Testis (tissue), 3 donors: ENCODE results near the gene ZNF140. TPM values are rescaled to one million over a fixed set of nuclear protein-coding genes. Genes with fewer than 3 reads are reported as not detected.

Experiments
- DNase-seq: peaks from one replicate; pipeline ENCODE4 v3.0.0-alpha.2; 2019
- H3K27ac ChIP-seq, 2 donors: fragments of 200-600 bp; sonication (generic); one replicate each; pipeline ENCODE4 v1.5.1; 2019
- H3K27me3 ChIP-seq: fragments of 200-600 bp; sonication (generic); one replicate; pipeline ENCODE4 v1.5.1; 2019
- H3K36me3 ChIP-seq: fragments of 200-600 bp; sonication (generic); one replicate; pipeline ENCODE4 v1.5.1; 2017; ENCODE audit warnings: low read depth; ENCODE audit errors: missing control alignments
- H3K4me1 ChIP-seq: fragments of 200-600 bp; sonication (generic); one replicate; pipeline ENCODE4 v1.5.1; 2019
- H3K4me3 ChIP-seq, 2 donors: fragments of 200-600 bp; sonication (generic); one replicate each; pipeline ENCODE4 v1.5.1; 2017 to 2019
- H3K9me3 ChIP-seq: fragments of 200-600 bp; sonication (generic); one replicate; pipeline ENCODE4 v1.5.1; 2017
- POLR2A ChIP-seq: fragments of 450-650 bp; IDR thresholded peaks from one replicate; pipeline ENCODE4 v1.6.1; 2017; ENCODE audit warnings: antibody characterized with exemption, mild to moderate bottlenecking, moderate library complexity
- WGBS, 2 donors: methylation state at CpG; one replicate each; pipeline ENCODE4 v1.1.5; 2018; 5-methylcytosine and 5-hydroxymethylcytosine counted together
- intact Hi-C: fragments of 100-400 bp; cut with DNase I; formaldehyde crosslinking; loops from one replicate; pipeline ENCODE4 v1.15.1; 2023; ENCODE audit warnings: low total_unique reads
- polyA plus RNA-seq: library from polyadenylated mRNA; stranded (reverse); fragments of 350-450 nt; fragmentation: Illumina TruSeq; extraction: RNeasy Lipid Tissue Mini Kit (QIAGEN cat#74804); gene quantifications from one replicate; pipeline ENCODE4 v1.2.3, GENCODE V29; 2014; ENCODE audit warnings: low read depth, low replicate concordance; ENCODE audit not compliant: insufficient read depth
- total RNA-seq, 2 donors: library from RNA; depleted of rRNA; stranded (reverse); fragments of >200 nt; gene quantifications; one replicate each; pipeline ENCODE4 v1.2.3, GENCODE V29; 2016
- TF ChIP-seq, protein P1 (sequence below), 3 experiments: fragments of 450-650 bp in 2 of 3; fragments of 200-600 bp in 1 of 3; sonication (generic) in 1 of 3; IDR thresholded peaks; one replicate each; pipeline ENCODE4 v1.5.1; 2016 to 2019; ENCODE audit warnings: antibody characterized with exemption in 3 of 3, mild to moderate bottlenecking in 2 of 3, moderate library complexity in 1 of 3

The ZNF140 gene
- total and polyA plus RNA-seq, 3 donors from 2014 or later = 23.2 to 33.9 (median 28.0) TPM

DNA sequence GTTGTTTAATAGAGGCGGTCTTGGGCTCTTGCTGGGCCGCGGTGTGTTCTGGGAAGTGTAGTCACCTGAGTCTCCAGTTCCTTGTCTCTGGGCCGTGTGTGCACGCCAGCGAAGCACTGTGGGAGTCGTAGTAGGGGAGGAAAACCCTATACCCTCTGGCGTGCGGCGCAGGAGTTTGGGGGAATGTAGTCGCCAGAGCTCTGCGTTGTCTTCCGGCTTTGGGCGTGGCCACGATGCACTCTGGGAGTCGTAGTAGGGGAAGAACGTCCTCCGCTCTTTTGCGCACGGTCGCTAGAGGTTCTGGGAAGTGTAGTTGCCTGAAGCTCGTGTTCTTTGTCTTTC, 726 bp upstream of the ZNF140 start:
- peak; percentile 99 for DNase-seq
- H3K4me3 ChIP-seq = peak overlapping the region; percentile 70 to 94
- intact Hi-C loops = no loop called here
- H3K36me3 ChIP-seq = peaks cover 3% of the 10 kb centered on the region
- H3K27ac ChIP-seq = peak overlapping the region; percentile 97 to 98
- H3K4me1 ChIP-seq = peaks cover 3% of the 10 kb centered on the region
- TF ChIP-seq, protein P1, sequence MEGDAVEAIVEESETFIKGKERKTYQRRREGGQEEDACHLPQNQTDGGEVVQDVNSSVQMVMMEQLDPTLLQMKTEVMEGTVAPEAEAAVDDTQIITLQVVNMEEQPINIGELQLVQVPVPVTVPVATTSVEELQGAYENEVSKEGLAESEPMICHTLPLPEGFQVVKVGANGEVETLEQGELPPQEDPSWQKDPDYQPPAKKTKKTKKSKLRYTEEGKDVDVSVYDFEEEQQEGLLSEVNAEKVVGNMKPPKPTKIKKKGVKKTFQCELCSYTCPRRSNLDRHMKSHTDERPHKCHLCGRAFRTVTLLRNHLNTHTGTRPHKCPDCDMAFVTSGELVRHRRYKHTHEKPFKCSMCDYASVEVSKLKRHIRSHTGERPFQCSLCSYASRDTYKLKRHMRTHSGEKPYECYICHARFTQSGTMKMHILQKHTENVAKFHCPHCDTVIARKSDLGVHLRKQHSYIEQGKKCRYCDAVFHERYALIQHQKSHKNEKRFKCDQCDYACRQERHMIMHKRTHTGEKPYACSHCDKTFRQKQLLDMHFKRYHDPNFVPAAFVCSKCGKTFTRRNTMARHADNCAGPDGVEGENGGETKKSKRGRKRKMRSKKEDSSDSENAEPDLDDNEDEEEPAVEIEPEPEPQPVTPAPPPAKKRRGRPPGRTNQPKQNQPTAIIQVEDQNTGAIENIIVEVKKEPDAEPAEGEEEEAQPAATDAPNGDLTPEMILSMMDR (IDR thresholded peaks at IDR 0.05) = peak in 1 of 3 experiments; percentile 27
- no peak for TF ChIP-seq POLR2A
- H3K9me3 ChIP-seq = no peaks in the 10 kb centered on the region
- no peaks in the 10 kb centered on the region for H3K27me3 ChIP-seq
- WGBS, 2 donors = 0 to 1% methylated on average over 4 to 22 of the region's 22 CpGs

DNA sequence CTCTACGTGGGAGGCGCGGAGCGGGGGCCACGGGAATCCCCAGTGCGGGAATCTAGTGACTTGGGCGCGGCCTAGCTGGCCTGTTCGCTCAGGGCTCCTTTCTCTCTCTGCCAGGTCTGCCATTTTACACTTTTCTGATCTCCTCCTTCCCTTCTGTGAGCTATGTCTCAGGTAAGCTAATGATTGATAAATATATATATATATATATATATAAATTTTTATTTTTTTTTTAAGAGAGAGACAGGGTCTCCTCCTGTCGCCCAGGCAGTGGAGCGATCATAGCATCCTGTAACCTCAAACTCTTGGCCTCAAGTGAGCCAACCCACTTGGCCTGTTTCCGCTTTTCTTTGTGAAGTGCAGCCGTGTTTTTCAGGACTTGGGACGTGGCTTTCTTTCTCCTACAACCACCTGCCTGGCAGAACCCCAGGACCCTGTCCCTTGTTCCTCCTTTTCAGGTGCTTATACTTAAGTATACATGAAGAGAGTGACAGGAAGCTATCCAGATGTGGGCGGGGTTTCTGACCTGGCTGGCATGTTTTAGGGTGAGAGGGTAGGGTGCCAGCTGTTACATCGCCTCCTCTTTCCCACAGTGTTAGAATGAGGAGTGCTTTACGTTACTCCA, 547 bp downstream of the ZNF140 start:
- Histone ChIP-seq H3K36me3 (peaks cover 3% of the 10 kb centered on the region), H3K4me1 (peaks cover 3% of the 10 kb centered on the region), H3K4me3 (peak overlapping the region; percentile 70 to 94), H3K27me3 (no peaks in the 10 kb centered on the region), H3K27ac (peak overlapping the region; percentile 97 to 98), H3K9me3 (no peaks in the 10 kb centered on the region)
- WGBS, 2 donors = 10 to 21% methylated on average over 17 of the region's 17 CpGs
- intact Hi-C loops = no loop called here
- TF ChIP-seq, protein P1 (IDR thresholded peaks at IDR 0.05) = no peak
- TF ChIP-seq POLR2A = no peak
- peak; percentile 22 for DNase-seq

DNA sequence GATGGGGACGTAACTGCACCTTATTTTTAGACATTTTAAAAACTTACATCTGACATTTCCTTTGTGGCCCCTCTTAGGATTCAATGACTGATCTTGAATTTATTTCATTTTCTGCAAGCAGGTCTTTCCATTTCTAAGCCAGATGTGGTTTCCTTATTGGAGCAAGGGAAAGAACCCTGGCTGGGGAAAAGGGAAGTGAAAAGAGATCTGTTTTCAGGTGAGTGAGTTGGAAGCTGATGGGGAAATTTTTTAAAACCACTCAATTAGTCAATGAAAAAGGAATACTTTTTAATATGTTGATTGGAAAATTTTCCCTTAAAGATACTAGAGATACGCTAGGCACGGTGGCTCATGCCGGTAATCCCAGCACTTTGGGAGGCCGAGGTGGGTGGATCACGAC, 2.6 kb downstream of the ZNF140 start:
- TF ChIP-seq, protein P1 (IDR thresholded peaks at IDR 0.05) = no peak
- no peak for TF ChIP-seq POLR2A
- intact Hi-C loops = no loop called here
- WGBS, 2 donors = 94 to 97% methylated on average over 6 of the region's 6 CpGs
- peaks cover 3% of the 10 kb centered on the region for H3K4me1 ChIP-seq
- no peak for DNase-seq
- no peaks in the 10 kb centered on the region for H3K27me3 ChIP-seq
- no peaks in the 10 kb centered on the region for H3K9me3 ChIP-seq
- H3K27ac ChIP-seq = no peak overlapping the region
- peaks cover 3% of the 10 kb centered on the region for H3K36me3 ChIP-seq
- no peak overlapping the region for H3K4me3 ChIP-seq

DNA sequence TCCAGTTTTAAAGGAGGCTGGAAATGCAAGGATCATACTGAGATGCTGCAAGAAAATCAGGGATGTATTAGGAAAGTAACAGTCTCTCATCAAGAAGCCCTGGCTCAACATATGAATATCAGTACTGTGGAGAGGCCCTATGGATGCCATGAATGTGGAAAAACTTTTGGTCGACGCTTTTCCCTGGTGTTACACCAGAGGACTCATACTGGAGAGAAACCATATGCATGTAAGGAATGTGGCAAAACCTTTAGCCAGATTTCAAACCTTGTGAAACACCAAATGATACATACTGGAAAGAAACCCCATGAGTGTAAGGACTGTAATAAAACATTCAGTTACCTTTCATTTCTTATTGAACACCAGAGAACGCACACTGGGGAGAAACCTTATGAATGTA, 24.9 kb downstream of the ZNF140 start:
- H3K9me3 ChIP-seq = no peaks in the 10 kb centered on the region
- H3K36me3 ChIP-seq = no peaks in the 10 kb centered on the region
- no peaks in the 10 kb centered on the region for H3K27me3 ChIP-seq
- H3K4me3 ChIP-seq = no peak overlapping the region
- no peak for TF ChIP-seq POLR2A
- TF ChIP-seq, protein P1 (IDR thresholded peaks at IDR 0.05) = no peak
- intact Hi-C loops = no loop called here
- H3K4me1 ChIP-seq = no peaks in the 10 kb centered on the region
- WGBS, 2 donors = 96% methylated on average over 3 of the region's 3 CpGs
- H3K27ac ChIP-seq = no peak overlapping the region
- no peak for DNase-seq

DNA sequence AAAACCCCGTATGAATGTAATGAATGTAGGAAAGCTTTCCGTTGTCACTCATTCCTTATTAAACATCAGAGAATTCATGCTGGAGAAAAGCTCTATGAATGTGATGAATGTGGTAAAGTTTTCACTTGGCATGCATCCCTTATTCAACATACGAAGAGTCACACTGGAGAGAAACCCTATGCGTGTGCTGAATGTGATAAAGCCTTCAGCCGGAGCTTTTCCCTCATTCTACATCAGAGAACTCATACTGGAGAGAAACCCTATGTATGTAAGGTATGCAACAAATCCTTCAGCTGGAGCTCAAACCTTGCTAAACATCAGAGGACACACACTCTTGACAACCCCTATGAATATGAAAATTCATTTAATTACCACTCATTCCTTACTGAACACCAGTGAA, 25.5 kb downstream of the ZNF140 start:
- DNase-seq = no peak
- H3K27me3 ChIP-seq = no peaks in the 10 kb centered on the region
- no peaks in the 10 kb centered on the region for H3K4me1 ChIP-seq
- H3K36me3 ChIP-seq = no peaks in the 10 kb centered on the region
- no peak overlapping the region for H3K27ac ChIP-seq
- 96 to 97% methylated on average over 5 of the region's 5 CpGs for WGBS, 2 donors
- intact Hi-C loops = no loop called here
- no peaks in the 10 kb centered on the region for H3K9me3 ChIP-seq
- no peak for TF ChIP-seq POLR2A
- TF ChIP-seq, protein P1 (IDR thresholded peaks at IDR 0.05) = no peak
- H3K4me3 ChIP-seq = no peak overlapping the region
